DOHH2 (cell line): ENCODE measurements around the gene NDUFS7.

Experiments used
- CTCF ChIP-seq: fragments of 200-600 bp; sonication (generic); IDR thresholded peaks from one replicate; pipeline ENCODE4 v1.5.1; 2014; ENCODE audit warnings: antibody characterized with exemption, mild to moderate bottlenecking, low read depth, low read length; ENCODE audit not compliant: poor library complexity, severe bottlenecking
- EZH2phosphoT487 ChIP-seq: fragments of 200-600 bp; sonication (generic); IDR thresholded peaks from 2 replicates; pipeline ENCODE4 v1.6.1; 2017; ENCODE audit warnings: borderline replicate concordance, mild to moderate bottlenecking, antibody characterized with exemption, low read length, moderate library complexity, mixed read lengths

GRCh38 chr19:1435378-1435989 lies 51.8 kb downstream of the NDUFS7 start:
- no peak for TF ChIP-seq CTCF
- no peak for TF ChIP-seq EZH2phosphoT487
